Smooth muscle cell (in vitro differentiated cells): ENCODE measurements around the gene DNAI1. TPM values are rescaled to one million over a fixed set of nuclear protein-coding genes. Genes with fewer than 3 reads are reported as not detected.
A peak's percentile ranks its signal among the peaks of the same experiment; 100 is the strongest.

Source experiments
- DNase-seq: peaks from one replicate; lab custom pipeline; 2025; ENCODE audit not compliant: unreplicated experiment; lab: John Stamatoyannopoulos, UW
- H2AFZ ChIP-seq: fragments of 200-600 bp; sonication (generic); 2 replicates; pipeline ENCODE4 v1.6.0; 2016; ENCODE audit warnings: antibody characterized with exemption, low read depth, mild to moderate bottlenecking
- H3F3A ChIP-seq: fragments of 200-600 bp; sonication (generic); 2 replicates; pipeline ENCODE4 v1.6.0; 2017; ENCODE audit warnings: antibody characterized with exemption, low read depth
- H3K27ac ChIP-seq: fragments of 200-600 bp; sonication (generic); 2 replicates; pipeline ENCODE4 v1.5.1; 2016; ENCODE audit warnings: low read depth, mild to moderate bottlenecking
- H3K27me3 ChIP-seq: fragments of 200-600 bp; sonication (generic); 2 replicates; pipeline ENCODE4 v1.6.1; 2016; ENCODE audit warnings: low read depth, mild to moderate bottlenecking
- H3K36me3 ChIP-seq: fragments of 200-600 bp; sonication (generic); 2 replicates; pipeline ENCODE4 v1.5.1; 2016; ENCODE audit warnings: low read depth
- H3K4me1 ChIP-seq: fragments of 200-600 bp; sonication (generic); 2 replicates; pipeline ENCODE4 v1.5.1; 2016; ENCODE audit warnings: low read depth
- H3K4me2 ChIP-seq: fragments of 200-600 bp; sonication (generic); 2 replicates; pipeline ENCODE4 v1.6.0; 2016; ENCODE audit warnings: mild to moderate bottlenecking
- H3K4me3 ChIP-seq: fragments of 200-600 bp; sonication (generic); 2 replicates; pipeline ENCODE4 v1.5.1; 2016; ENCODE audit warnings: mild to moderate bottlenecking
- H3K79me2 ChIP-seq: fragments of 200-600 bp; sonication (generic); 2 replicates; pipeline ENCODE4 v1.6.0; 2016; ENCODE audit warnings: low read depth, mild to moderate bottlenecking
- H3K9ac ChIP-seq: fragments of 200-600 bp; sonication (generic); 2 replicates; pipeline ENCODE4 v1.6.0; 2016; ENCODE audit warnings: low read depth
- H3K9me3 ChIP-seq: fragments of 200-600 bp; sonication (generic); replicated peaks from 2 replicates; pipeline ENCODE4 v1.5.1; 2016; ENCODE audit warnings: low read depth
- H4K20me1 ChIP-seq: fragments of 200-600 bp; sonication (generic); 2 replicates; pipeline ENCODE4 v1.6.0; 2016; ENCODE audit warnings: low read depth
- CTCF ChIP-seq: fragments of 200-600 bp; sonication (generic); IDR thresholded peaks from 2 replicates; pipeline ENCODE4 v1.5.1; 2017; ENCODE audit warnings: borderline replicate concordance, mild to moderate bottlenecking, antibody characterized with exemption; ENCODE audit not compliant: insufficient read depth, poor library complexity, severe bottlenecking
- whole genome bisulfite sequencing: methylation state at CpG from one replicate; pipeline ENCODE4 v1.1.7; 2016; ENCODE audit warnings: low lambda C conversion rate; 5-methylcytosine and 5-hydroxymethylcytosine counted together
- polyA plus RNA-seq: library from polyadenylated mRNA; unstranded; fragments of >200 nt; fragmentation: Nextera tagmentation; extraction: Ambion mirVana; gene quantifications from 2 replicates; pipeline ENCODE4 v1.2.1, GENCODE V29; 2016
- total RNA-seq: library from RNA; depleted of rRNA; stranded (reverse); fragments of >200 nt; gene quantifications from 2 replicates; pipeline ENCODE4 v1.2.3, GENCODE V29; 2014

Gene DNAI1
- total and polyA plus RNA-seq, 2 experiments from 2014 or later, result 0.31 TPM; not detected in 1

GRCh38 chr9:34547960-34548611, 89.5 kb downstream of the DNAI1 start:
- Histone ChIP-seq H3K4me1 (no peaks in the 10 kb centered on the region), H3F3A (no peaks in the 10 kb centered on the region), H3K36me3 (no peaks in the 10 kb centered on the region), H3K27ac (no peak overlapping the region), H2AFZ (no peak overlapping the region), H3K79me2 (no peaks in the 10 kb centered on the region), H3K9me3 (no peaks in the 10 kb centered on the region), H3K4me3 (no peak overlapping the region), H4K20me1 (no peaks in the 10 kb centered on the region), H3K9ac (no peak overlapping the region), H3K27me3 (no peaks in the 10 kb centered on the region), H3K4me2 (no peak overlapping the region)
- 19% methylated on average over 13 of the region's 13 CpGs for WGBS
- TF ChIP-seq CTCF, result peak; percentile 93
- peak; percentile 45 for DNase-seq

GRCh38 chr9:34549407-34549732, 90.8 kb downstream of the DNAI1 start:
- H3K9ac ChIP-seq, result no peak overlapping the region
- H3K4me2 ChIP-seq, result no peak overlapping the region
- no peaks in the 10 kb centered on the region for H3F3A ChIP-seq
- H3K9me3 ChIP-seq, result no peaks in the 10 kb centered on the region
- WGBS, result 87% methylated on average over 5 of the region's 5 CpGs
- H2AFZ ChIP-seq, result no peak overlapping the region
- DNase-seq, result no peak
- peaks cover 7% of the 10 kb centered on the region for H3K4me1 ChIP-seq
- H3K4me3 ChIP-seq, result no peak overlapping the region
- H3K27me3 ChIP-seq, result no peaks in the 10 kb centered on the region
- no peaks in the 10 kb centered on the region for H4K20me1 ChIP-seq
- TF ChIP-seq CTCF, result no peak
- H3K36me3 ChIP-seq, result no peaks in the 10 kb centered on the region
- H3K79me2 ChIP-seq, result no peaks in the 10 kb centered on the region
- no peak overlapping the region for H3K27ac ChIP-seq

GRCh38 chr9:34550016-34550680, 91.5 kb downstream of the DNAI1 start:
- TF ChIP-seq CTCF, result no peak
- Histone ChIP-seq H3K36me3 (no peaks in the 10 kb centered on the region), H3K9ac (no peak overlapping the region), H3K9me3 (no peaks in the 10 kb centered on the region), H4K20me1 (no peaks in the 10 kb centered on the region), H3F3A (no peaks in the 10 kb centered on the region), H3K4me2 (no peak overlapping the region), H3K4me1 (peaks cover 7% of the 10 kb centered on the region), H3K79me2 (no peaks in the 10 kb centered on the region), H2AFZ (no peak overlapping the region), H3K27ac (no peak overlapping the region), H3K27me3 (no peaks in the 10 kb centered on the region), H3K4me3 (no peak overlapping the region)
- 90% methylated on average over 12 of the region's 12 CpGs for WGBS
- no peak for DNase-seq

GRCh38 chr9:34550681-34551270, 92.2 kb downstream of the DNAI1 start:
- no peak for TF ChIP-seq CTCF
- Histone ChIP-seq H3K79me2 (no peaks in the 10 kb centered on the region), H3K36me3 (no peaks in the 10 kb centered on the region), H3K9ac (no peak overlapping the region), H3K27me3 (no peaks in the 10 kb centered on the region), H3K4me1 (peaks cover 7% of the 10 kb centered on the region), H4K20me1 (no peaks in the 10 kb centered on the region), H3K27ac (no peak overlapping the region), H3F3A (no peaks in the 10 kb centered on the region), H3K4me2 (no peak overlapping the region), H3K9me3 (no peaks in the 10 kb centered on the region), H2AFZ (no peak overlapping the region), H3K4me3 (no peak overlapping the region)
- no peak for DNase-seq
- WGBS, result 94% methylated on average over 5 of the region's 5 CpGs
